Osteocyte (in vitro differentiated cells): ENCODE results near the gene SLC6A7. TPM values are rescaled to one million over a fixed set of nuclear protein-coding genes. Genes with fewer than 3 reads are reported as not detected.

ENCODE experiments used
- DNase-seq: peaks from one replicate; pipeline ENCODE4 v3.0.0; 2021; ENCODE audit warnings: mixed read lengths; ENCODE audit not compliant: unreplicated experiment; ENCODE audit errors: extremely low spot score
- H3K27ac Mint-ChIP-seq: one replicate; pipeline ENCODE4 v1.8.0; 2021; ENCODE audit warnings: mild to moderate bottlenecking, mixed read lengths; ENCODE audit not compliant: unreplicated experiment
- H3K27me3 Mint-ChIP-seq: one replicate; pipeline ENCODE4 v1.8.0; 2021; ENCODE audit warnings: mixed read lengths; ENCODE audit not compliant: unreplicated experiment
- H3K36me3 Mint-ChIP-seq: one replicate; pipeline ENCODE4 v1.8.0; 2021; ENCODE audit warnings: mixed read lengths; ENCODE audit not compliant: unreplicated experiment
- H3K4me1 Mint-ChIP-seq: one replicate; pipeline ENCODE4 v1.8.0; 2021; ENCODE audit warnings: mixed read lengths; ENCODE audit not compliant: unreplicated experiment
- H3K4me3 Mint-ChIP-seq: one replicate; pipeline ENCODE4 v1.8.0; 2021; ENCODE audit warnings: mild to moderate bottlenecking, moderate library complexity, mixed read lengths; ENCODE audit not compliant: unreplicated experiment
- H3K9me3 Mint-ChIP-seq: one replicate; pipeline ENCODE4 v1.8.0; 2021; ENCODE audit warnings: mixed read lengths; ENCODE audit not compliant: unreplicated experiment
- CTCF ChIP-seq: fragments of 200-600 bp; sonication (generic); IDR thresholded peaks from 2 replicates; pipeline ENCODE4 v1.5.0; 2021; ENCODE audit warnings: antibody characterized with exemption, mild to moderate bottlenecking, moderate library complexity
- total RNA-seq: library from RNA; stranded (reverse); gene quantifications from 2 replicates; pipeline ENCODE4 v1.2.1, GENCODE V29; 2021

SLC6A7 gene
- total RNA-seq, 1 donor from 2014 or later = not detected

GRCh38 chr5:150190503-150190979 lies 679 bp downstream of the SLC6A7 start:
- no peaks in the 10 kb centered on the region for H3K36me3 Mint-ChIP-seq
- H3K4me3 Mint-ChIP-seq = no peak overlapping the region
- H3K9me3 Mint-ChIP-seq = no peaks in the 10 kb centered on the region
- TF ChIP-seq CTCF = no peak
- peaks cover 42% of the 10 kb centered on the region for H3K27me3 Mint-ChIP-seq
- H3K4me1 Mint-ChIP-seq = no peaks in the 10 kb centered on the region
- no peak overlapping the region for H3K27ac Mint-ChIP-seq
- no peak for DNase-seq

GRCh38 chr5:150190987-150191386 lies 1.1 kb downstream of the SLC6A7 start:
- Mint-ChIP-seq H3K27me3 (peaks cover 42% of the 10 kb centered on the region), H3K4me1 (no peaks in the 10 kb centered on the region), H3K27ac (no peak overlapping the region), H3K4me3 (no peak overlapping the region), H3K36me3 (no peaks in the 10 kb centered on the region), H3K9me3 (no peaks in the 10 kb centered on the region)
- DNase-seq = no peak
- no peak for TF ChIP-seq CTCF

GRCh38 chr5:150192462-150192861 lies 2.6 kb downstream of the SLC6A7 start:
- Mint-ChIP-seq H3K27me3 (peaks cover 44% of the 10 kb centered on the region), H3K4me1 (no peaks in the 10 kb centered on the region), H3K9me3 (no peaks in the 10 kb centered on the region), H3K36me3 (no peaks in the 10 kb centered on the region), H3K27ac (no peak overlapping the region), H3K4me3 (no peak overlapping the region)
- DNase-seq = no peak
- no peak for TF ChIP-seq CTCF

GRCh38 chr5:150195736-150196485 lies 6.0 kb downstream of the SLC6A7 start:
- H3K4me1 Mint-ChIP-seq = no peaks in the 10 kb centered on the region
- no peak for DNase-seq
- no peak for TF ChIP-seq CTCF
- H3K27me3 Mint-ChIP-seq = peaks cover 49% of the 10 kb centered on the region
- H3K27ac Mint-ChIP-seq = no peak overlapping the region
- no peaks in the 10 kb centered on the region for H3K36me3 Mint-ChIP-seq
- no peak overlapping the region for H3K4me3 Mint-ChIP-seq
- H3K9me3 Mint-ChIP-seq = no peaks in the 10 kb centered on the region

GRCh38 chr5:150196514-150196913 lies 6.7 kb downstream of the SLC6A7 start:
- no peaks in the 10 kb centered on the region for H3K9me3 Mint-ChIP-seq
- no peak for DNase-seq
- H3K27me3 Mint-ChIP-seq = peaks cover 46% of the 10 kb centered on the region
- no peaks in the 10 kb centered on the region for H3K36me3 Mint-ChIP-seq
- H3K27ac Mint-ChIP-seq = no peak overlapping the region
- no peak overlapping the region for H3K4me3 Mint-ChIP-seq
- no peak for TF ChIP-seq CTCF
- H3K4me1 Mint-ChIP-seq = no peaks in the 10 kb centered on the region
